Ureter (tissue), 1 donor: ENCODE results near the gene B3GALT4. TPM values are rescaled to one million over a fixed set of nuclear protein-coding genes. Genes with fewer than 3 reads are reported as not detected.

Experiments
- DNase-seq: peaks from one replicate; pipeline ENCODE4 v3.0.0-alpha.2; 2020; ENCODE audit warnings: low spot score
- total RNA-seq: library from RNA; stranded (reverse); gene quantifications from one replicate; pipeline ENCODE4 v1.2.4, GENCODE V29; 2023
- donor health status: DM: yes; HTN: yes; CAD: no.

Gene B3GALT4
- total RNA-seq, 1 donor from 2014 or later, result 20.2 TPM

DNA sequence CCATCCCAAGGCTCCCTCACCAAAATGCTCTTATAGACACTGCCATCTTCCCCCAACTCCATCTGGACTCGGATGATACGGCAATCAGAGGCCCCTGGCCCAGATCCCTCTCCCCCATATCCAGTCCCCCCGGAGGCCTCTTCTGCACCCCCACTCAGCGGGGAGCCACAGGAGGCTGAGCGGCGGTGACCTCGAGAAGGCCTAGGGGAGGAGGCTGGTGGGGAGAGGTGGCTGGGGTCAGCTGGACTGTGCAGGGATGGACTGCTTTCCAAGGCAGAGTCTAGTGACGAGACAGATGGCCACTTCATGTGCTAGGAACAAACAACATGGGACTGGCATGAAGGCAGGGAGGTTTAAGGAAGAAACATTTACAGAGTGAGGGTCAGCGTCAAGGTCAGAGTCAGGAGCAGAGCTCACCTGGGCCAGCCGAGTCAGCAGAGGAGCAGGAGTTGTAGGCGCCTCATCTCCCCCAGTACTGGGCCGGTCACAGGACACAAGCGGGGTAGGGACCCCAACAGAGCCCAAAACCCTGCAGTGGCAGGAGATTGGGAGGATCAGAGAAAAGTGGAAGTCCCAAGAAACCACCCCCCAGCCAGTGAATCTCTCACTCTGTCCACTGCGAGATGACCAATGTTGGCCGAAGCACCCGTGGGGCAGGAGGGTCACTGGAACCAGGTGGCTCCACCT lies 16.2 kb downstream of the B3GALT4 start:
- DNase-seq, result no peak

DNA sequence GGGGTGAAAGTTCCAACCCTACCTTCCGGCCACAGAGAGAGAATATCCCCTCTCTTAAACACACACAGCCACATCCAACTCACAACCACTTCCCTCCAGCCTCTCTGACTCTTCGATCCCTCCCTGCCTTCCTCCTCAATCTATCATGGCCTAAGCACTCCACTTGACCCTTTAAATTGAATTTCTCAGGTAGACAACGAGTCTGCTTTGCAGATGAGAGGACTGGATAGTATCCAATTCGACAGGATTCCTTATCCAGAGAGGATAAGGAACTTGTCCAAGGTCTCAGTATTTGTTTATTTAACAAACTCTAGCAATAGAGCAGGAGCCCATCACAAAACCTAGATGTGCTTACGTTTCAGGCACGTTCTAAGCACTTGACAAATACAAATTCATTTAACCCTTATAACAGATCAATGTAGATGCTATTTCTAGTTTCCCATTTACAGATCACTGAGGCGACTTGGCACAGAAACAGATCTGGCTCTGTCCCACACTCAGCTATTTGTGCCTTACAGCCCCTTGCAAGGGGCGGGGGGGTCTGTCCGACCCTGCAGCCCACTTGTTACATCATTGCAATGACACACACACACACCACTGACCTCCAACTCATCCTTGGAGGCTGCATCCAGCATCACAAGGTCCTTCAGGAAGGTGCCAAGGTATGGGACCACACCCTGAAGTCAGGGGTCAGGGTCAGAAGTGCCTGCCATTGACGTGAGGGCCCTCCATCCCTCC lies 17.3 kb downstream of the B3GALT4 start:
- no peak for DNase-seq

DNA sequence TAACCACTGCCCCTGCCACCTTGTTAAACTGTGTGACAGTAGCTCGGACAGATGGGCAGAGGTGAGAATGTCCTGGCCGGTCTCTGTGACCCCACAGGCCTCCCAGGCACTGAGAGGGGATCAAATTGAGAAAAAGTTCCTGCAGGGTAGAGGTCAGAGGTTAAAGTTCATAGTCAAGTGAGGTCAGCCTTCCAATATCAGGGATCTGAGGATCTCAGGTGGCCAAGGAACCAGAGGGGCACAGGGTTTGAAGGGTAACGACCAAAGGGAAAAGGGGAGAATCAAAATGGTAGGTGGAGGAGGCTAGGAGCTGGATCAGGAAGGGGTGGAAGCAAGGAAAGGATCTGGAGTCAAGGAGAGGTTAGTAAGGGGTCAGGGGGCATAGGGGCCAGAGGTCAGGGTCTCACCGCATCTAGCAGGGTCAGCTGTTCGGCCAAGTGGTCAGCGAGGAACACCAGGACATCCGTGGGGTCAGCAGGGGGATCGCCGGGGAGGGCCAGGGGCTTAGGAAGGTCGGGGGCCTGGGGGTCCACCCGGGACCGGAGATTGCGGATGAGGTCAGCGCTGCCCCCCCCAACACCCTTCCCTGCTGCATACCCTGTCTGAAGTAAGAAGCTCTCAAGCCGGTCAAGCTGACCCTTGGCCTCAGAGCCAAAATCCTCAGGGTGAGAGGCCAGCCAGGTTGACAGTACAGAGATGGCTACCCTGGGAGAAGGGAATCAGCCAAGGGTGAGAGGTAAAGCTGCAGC lies 18.9 kb downstream of the B3GALT4 start:
- no peak for DNase-seq

DNA sequence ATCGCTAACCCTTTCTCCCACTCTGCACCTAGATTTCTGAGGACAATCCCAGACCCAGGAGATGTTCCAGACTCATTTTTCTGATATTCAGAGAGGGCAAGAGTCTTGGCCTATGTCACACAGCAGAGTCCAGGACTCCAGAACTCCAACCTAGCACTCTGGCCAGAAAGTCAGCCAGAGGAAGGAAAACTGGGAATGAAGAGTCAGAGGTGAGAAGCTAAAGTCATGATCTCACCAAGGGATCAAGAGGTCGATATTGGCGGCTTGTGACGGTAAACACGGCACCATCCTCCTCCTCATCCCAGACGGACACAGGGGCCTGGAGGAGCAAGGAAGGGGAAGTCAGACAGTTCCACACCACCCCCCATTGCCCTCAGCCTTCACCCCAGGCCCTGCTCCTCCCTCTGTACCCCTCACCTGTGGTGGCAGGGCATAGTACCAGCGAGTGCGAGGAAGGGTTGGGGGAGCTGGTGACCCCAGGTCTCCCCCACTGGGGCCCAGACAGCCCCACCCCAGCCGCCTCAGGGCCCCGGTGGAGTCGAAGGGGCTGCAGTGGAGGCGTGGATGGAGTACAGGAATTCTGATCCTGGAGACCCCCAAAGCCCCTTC lies 20.0 kb downstream of the B3GALT4 start:
- DNase-seq, result no peak

DNA sequence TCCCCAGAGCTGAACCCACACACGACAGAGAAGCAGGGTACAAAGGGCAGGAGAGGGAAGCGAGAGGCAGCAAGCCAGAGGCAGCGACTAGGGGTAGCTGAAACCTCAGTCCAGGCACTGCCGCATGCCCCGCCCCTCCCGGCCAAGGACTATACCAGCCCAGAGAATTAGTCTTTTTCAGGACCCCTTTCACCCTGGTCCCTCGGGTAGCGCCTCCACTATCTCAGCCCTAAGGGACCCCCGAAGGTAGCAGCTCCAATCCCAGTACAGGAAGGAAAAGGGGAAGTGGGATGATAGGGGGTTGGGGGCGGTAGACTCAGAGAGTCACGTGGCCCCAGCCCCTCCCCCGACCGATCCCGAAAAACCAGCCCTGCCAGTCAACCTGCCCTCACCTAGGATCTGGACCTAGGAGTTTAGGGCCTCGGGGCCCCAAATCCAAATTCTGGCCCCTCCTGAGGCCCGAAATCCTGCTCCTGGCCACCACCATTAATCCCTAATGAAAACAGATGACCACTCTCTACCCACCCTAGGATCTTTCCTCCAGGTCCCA lies 20.6 kb downstream of the B3GALT4 start:
- peak; percentile 87 for DNase-seq

GRCh38 chr6:33297956-33298772 lies 21.2 kb downstream of the B3GALT4 start:
- DNase-seq, result peak; percentile 83

- DNase-seq, result peak; percentile 89
Measured at GRCh38 chr6:33298773-33299236, 21.9 kb downstream of the B3GALT4 start, which contains the start of gene RGL2. Gene RGL2, minus strand, starts transcription at chr6:33298942. Its CDS starts 332 bp downstream, at chr6:33298610.

GRCh38 chr6:33299237-33299944 lies 22.5 kb downstream of the B3GALT4 start:
- peak; percentile 95 for DNase-seq

DNA sequence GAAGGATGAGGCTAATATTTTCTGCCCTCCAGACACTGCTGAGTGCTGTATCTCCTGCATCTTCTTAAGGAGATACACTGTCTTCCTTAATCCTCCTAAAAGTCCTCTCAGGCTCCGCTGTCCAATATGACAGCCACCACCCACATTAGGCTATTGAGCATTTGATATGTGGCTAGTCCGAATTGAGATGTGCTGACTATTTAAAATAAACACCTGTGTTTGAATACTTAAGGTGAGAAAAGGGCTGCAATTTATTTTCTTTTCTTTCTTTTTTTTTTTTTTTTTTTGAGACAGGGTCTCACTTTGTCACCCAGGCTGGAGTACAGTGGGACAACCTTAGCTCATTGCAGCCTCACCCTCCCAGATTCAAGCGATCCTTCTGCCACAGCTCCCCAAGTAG lies 25.0 kb downstream of the B3GALT4 start:
- no peak for DNase-seq

GRCh38 chr6:33304216-33304615 lies 27.3 kb downstream of the B3GALT4 start:
- no peak for DNase-seq

GRCh38 chr6:33305052-33305451 lies 28.1 kb downstream of the B3GALT4 start:
- no peak for DNase-seq

GRCh38 chr6:33306356-33306755 lies 29.4 kb downstream of the B3GALT4 start:
- DNase-seq, result no peak

GRCh38 chr6:33312361-33313104 lies 35.6 kb downstream of the B3GALT4 start:
- peak; percentile 88 for DNase-seq

- DNase-seq, result no peak
Measured at GRCh38 chr6:33313105-33313708, 36.3 kb downstream of the B3GALT4 start.

DNA sequence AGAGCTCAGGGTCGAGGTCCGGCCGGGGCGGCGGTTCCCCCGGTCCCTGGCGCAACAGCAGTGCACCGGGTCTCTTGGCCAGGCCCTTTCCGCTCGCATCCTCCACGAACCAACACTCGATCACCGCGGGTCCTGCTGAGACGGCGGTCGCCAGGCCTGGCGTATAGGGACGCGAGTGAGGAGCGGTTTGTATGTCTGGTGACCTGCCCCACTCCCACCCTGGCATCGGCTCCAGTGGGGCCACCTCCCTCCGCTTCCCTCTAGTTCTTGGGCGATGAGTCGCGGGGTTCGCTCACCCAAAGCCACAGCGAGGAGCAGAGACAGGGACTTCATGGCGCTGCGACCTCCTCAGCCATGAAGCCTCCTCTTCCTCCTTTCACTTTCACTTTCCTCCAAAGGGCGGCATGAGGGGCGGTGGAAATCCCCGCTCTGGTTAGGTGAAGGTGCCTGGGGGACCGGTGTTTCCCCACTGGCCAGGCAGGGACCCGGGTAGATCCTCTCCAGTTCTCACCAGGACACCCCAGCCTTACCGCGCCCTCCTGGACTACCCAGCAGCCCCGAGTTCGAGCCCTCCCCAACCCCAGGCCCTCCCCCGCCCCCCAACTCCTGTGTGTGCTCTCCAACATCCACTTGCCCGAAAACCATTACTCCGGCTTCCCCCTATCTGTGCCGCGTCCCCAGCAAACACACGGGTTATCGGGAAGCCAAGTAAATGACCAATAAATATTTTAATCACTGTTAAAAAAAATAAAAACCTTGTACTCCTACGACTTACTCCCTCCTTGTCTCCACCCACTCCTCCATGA lies 37.0 kb downstream of the B3GALT4 start, which contains the start of gene TAPBP:
TAPBP (minus strand) TSS at position 370 of the 806 bp plus-strand sequence; CDS start at position 333, 37 bp downstream.
- peak; percentile 74 for DNase-seq

DNA sequence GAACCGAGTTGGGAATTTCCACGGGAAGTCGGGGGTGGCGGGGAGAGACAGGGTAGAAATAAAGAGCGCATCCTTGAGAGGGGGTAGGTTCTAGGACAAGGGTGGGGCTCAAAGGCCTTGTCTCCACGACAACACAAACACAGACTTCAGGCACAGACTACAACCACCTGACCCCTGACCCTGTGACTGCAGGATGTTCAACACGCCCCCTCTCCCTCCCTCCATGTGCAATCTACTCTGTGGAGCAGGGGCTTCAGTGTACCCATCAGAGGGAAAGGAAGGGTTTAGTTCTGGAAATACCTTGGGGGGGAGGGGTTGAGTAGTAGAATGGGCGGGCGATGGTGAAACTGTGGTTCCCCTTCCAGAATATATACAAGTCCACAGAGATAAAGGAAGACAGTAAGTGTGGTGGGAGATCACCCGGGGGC lies 37.6 kb downstream of the B3GALT4 start:
- peak; percentile 74 for DNase-seq

DNA sequence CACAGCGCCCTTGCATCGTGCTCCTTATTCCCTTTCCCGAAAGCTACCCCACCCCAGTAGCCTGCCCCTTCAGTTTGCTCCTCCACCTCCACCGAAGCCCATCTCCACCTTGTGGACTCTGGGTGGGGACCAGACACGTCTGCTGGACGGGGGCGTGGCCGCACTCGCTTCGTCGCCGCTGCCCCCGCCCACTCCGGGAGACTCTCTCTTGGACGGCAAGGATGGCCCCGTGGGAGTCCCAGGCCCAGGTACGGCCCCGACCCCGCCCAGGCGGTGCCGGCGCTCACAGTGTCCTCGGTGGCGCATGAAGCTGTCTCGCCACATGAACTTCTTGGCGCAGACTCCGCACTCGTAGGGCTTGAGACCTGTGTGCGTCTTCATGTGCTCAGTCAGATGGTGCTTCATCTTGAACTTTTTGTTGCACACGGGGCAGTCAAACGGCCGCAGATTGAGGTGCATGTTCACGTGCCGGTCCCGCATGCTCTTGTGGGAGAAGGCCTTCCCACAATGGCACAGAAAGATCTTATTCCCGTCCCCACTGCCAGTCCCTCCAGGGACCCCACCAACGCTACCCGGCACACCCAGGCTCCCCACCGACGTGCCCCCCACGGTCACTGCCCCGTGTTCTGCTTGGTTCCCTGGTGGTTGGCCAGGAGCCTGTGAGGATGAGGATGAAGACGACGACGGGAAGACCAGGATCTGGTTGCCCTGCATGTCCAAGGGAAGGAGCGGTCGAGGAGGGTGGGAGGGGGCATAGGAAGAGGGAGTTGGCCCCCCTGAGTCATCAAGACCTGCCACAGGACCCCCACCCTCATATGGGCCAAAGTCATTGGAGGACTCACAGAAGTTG lies 38.2 kb downstream of the B3GALT4 start:
- DNase-seq, result no peak
